HepG2 (cell line): Measurements from ENCODE around the gene MLYCD. TPM values are rescaled to one million over a fixed set of nuclear protein-coding genes. Genes with fewer than 3 reads are reported as not detected.

Experiments used
- ATF2 ChIP-seq: sonication (generic); formaldehyde crosslinking; IDR thresholded peaks from 2 replicates; pipeline ENCODE4 v1.4.0; 2020; ENCODE audit warnings: missing genetic modification reagents
- CSRNP1 ChIP-seq: sonication (generic); formaldehyde crosslinking; IDR thresholded peaks from 2 replicates; pipeline ENCODE4 v1.8.1; 2023; ENCODE audit warnings: mild to moderate bottlenecking, missing genetic modification reagents
- NBN ChIP-seq: fragments of 450-650 bp; conservative IDR thresholded peaks from 2 replicates; pipeline ENCODE4 v1.6.1; 2017
- NR2C2 ChIP-seq: sonication (generic); formaldehyde crosslinking; IDR thresholded peaks from 2 replicates; pipeline ENCODE4 v1.4.0; 2020; ENCODE audit warnings: missing genetic modification reagents, mild to moderate bottlenecking, moderate library complexity, borderline replicate concordance
- PREB ChIP-seq: sonication (generic); formaldehyde crosslinking; IDR thresholded peaks from 2 replicates; pipeline ENCODE4 v1.4.0; 2020; ENCODE audit warnings: missing genetic modification reagents
- U2AF1 ChIP-seq: fragments of 200-400 bp; formaldehyde crosslinking; optimal IDR thresholded peaks from 2 replicates; pipeline ENCODE3; 2017; ENCODE audit warnings: mild to moderate bottlenecking, low read depth, low read length
- ZHX1 ChIP-seq: sonication (generic); formaldehyde crosslinking; IDR thresholded peaks from 2 replicates; pipeline ENCODE4 v1.8.1; 2022; ENCODE audit warnings: low read depth, mild to moderate bottlenecking, missing genetic modification reagents
- ZNF230 ChIP-seq: sonication (generic); formaldehyde crosslinking; IDR thresholded peaks from 2 replicates; pipeline ENCODE4 v1.4.0; 2020; ENCODE audit warnings: mild to moderate bottlenecking, missing genetic modification reagents
- ZNF460 ChIP-seq: sonication (generic); formaldehyde crosslinking; IDR thresholded peaks from 2 replicates; pipeline ENCODE4 v1.5.1; 2020; ENCODE audit warnings: missing genetic modification reagents, mild to moderate bottlenecking, borderline replicate concordance
- ZNF839 ChIP-seq: sonication (generic); formaldehyde crosslinking; IDR thresholded peaks from 2 replicates; pipeline ENCODE4 v1.4.0; 2020; ENCODE audit warnings: missing genetic modification reagents, mild to moderate bottlenecking, borderline replicate concordance
- polyA plus RNA-seq, 8 experiments: library from polyadenylated mRNA; depleted of rRNA in 3 of 8; stranded (reverse) in 7 of 8; unstranded in 1 of 8; fragments of >200 nt; fragmentation: Illumina TruSeq in 4 of 8; extraction: Trizol in 4 of 8; gene quantifications; 2 replicates each; pipeline versions ENCODE4 v1.2.1 to v1.2.3, GENCODE V29; 2011 to 2016; ENCODE audit warnings: low read depth in 4 of 8, missing spikeins in 1 of 8, mixed read lengths in 1 of 8; ENCODE audit not compliant: insufficient read depth in 1 of 8
- total RNA-seq, 5 experiments: library from RNA; depleted of rRNA; stranded (reverse); fragments of >200 nt; fragmentation: Illumina TruSeq; extraction: Trizol; gene quantifications; 2 replicates each; pipeline ENCODE4 v1.2.3, GENCODE V29; 2016; ENCODE audit warnings: low read depth in 1 of 5
- TF ChIP-seq, protein P1 (sequence below): sonication (generic); formaldehyde crosslinking; conservative IDR thresholded peaks from 2 replicates; pipeline ENCODE4 v1.4.0; 2020; ENCODE audit warnings: mild to moderate bottlenecking, missing genetic modification reagents, moderate library complexity
- TF ChIP-seq, protein P2 (sequence below): sonication (generic); formaldehyde crosslinking; IDR thresholded peaks from 2 replicates; pipeline ENCODE4 v1.4.0; 2020; ENCODE audit warnings: missing genetic modification reagents, borderline replicate concordance

Gene MLYCD
- total and polyA plus RNA-seq, 2 of the 13 experiments (the other 11 are each of a cell fraction or from before 2014, with no cell fraction given), result 1.8 to 4.0 TPM

DNA sequence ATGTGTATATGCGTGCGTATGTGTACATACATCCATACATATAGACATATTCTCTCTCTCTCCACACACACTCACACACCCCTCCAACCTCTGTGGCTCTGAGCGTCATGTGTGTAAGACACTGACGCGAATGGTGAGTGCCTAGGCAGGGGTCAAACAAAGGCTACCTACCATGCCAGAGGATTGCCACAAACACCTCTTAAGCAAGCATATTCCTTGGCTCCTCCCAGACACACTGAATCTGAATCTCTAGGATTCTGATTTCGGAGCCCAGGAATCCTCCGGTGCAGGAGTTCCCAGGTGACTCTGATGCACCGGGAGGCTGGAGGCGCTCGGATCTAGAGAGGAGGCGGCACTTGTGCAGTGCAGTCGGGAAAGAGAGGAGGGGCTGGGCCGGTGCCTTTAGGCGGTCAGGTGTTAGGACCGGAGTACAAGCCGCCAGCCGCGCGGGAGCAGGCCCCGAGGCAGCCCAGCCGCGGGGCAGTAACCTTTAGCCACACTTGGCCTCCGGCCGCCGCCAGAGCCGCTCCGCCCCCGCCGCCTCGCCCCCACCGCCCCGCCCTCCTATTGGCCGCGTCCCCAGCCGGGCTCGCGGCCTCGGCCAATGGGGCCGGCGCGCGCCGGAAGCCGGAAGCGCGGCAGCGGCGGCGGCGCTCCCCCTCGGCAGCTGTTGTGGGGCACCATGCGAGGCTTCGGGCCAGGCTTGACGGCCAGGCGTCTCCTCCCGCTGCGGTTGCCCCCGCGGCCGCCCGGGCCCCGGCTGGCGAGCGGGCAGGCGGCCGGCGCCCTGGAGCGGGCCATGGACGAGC lies at the start of gene MLYCD (continued):
- TF ChIP-seq, protein P1, sequence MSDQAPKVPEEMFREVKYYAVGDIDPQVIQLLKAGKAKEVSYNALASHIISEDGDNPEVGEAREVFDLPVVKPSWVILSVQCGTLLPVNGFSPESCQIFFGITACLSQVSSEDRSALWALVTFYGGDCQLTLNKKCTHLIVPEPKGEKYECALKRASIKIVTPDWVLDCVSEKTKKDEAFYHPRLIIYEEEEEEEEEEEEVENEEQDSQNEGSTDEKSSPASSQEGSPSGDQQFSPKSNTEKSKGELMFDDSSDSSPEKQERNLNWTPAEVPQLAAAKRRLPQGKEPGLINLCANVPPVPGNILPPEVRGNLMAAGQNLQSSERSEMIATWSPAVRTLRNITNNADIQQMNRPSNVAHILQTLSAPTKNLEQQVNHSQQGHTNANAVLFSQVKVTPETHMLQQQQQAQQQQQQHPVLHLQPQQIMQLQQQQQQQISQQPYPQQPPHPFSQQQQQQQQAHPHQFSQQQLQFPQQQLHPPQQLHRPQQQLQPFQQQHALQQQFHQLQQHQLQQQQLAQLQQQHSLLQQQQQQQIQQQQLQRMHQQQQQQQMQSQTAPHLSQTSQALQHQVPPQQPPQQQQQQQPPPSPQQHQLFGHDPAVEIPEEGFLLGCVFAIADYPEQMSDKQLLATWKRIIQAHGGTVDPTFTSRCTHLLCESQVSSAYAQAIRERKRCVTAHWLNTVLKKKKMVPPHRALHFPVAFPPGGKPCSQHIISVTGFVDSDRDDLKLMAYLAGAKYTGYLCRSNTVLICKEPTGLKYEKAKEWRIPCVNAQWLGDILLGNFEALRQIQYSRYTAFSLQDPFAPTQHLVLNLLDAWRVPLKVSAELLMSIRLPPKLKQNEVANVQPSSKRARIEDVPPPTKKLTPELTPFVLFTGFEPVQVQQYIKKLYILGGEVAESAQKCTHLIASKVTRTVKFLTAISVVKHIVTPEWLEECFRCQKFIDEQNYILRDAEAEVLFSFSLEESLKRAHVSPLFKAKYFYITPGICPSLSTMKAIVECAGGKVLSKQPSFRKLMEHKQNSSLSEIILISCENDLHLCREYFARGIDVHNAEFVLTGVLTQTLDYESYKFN (CRISPR knock-in tag), result peak; percentile 31; the same call in 1 of the 2 replicates
- TF ChIP-seq NR2C2 (CRISPR knock-in tag) (0 out of 2 replicates have a peak, but pooled peaks have one; percentile 6), PREB (CRISPR knock-in tag) (no peak), ZNF839 (CRISPR knock-in tag) (no peak), ZNF460 (no peak), ZNF230 (CRISPR knock-in tag) (no peak), NBN (no peak), CSRNP1 (no peak), ATF2 (CRISPR knock-in tag) (no peak), ZHX1 (CRISPR knock-in tag) (0 out of 2 replicates have a peak, but pooled peaks have one; percentile 16), U2AF1 (no peak)
- TF ChIP-seq, protein P2, sequence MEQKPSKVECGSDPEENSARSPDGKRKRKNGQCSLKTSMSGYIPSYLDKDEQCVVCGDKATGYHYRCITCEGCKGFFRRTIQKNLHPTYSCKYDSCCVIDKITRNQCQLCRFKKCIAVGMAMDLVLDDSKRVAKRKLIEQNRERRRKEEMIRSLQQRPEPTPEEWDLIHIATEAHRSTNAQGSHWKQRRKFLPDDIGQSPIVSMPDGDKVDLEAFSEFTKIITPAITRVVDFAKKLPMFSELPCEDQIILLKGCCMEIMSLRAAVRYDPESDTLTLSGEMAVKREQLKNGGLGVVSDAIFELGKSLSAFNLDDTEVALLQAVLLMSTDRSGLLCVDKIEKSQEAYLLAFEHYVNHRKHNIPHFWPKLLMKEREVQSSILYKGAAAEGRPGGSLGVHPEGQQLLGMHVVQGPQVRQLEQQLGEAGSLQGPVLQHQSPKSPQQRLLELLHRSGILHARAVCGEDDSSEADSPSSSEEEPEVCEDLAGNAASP, result 0 out of 2 replicates have a peak, but pooled peaks have one; percentile 5
